Measurements from ENCODE around the gene GPS1. TPM values are rescaled to one million over a fixed set of nuclear protein-coding genes. Genes with fewer than 3 reads are reported as not detected.

GPS1 gene
- total RNA-seq, 1 experiment from 2014 or later, result 272 TPM

DNA sequence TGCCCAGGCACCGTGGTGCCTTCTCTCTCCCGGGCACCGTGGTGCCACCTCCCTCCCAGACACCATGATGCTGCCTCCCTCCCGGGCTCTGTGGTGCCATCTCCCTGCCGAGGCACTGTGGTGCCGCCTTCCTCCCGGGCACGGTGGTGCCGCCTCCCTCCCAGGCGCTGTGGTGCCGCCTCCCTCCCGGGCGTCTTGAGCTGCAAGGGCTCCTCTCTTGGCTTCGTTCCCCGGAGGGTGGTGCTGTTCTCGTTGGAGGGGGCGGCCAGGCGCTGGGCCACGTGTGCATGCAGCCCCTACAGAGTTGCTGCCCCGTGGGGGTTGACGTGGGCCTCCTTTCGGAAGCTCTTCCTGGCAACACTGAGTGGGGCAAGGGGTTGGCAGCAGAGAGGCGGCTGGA, 37.3 kb upstream of the GPS1 start:
- DNase-seq (ENCODE audit: low read depth), result no peak

- DNase-seq (ENCODE audit: low read depth), result no peak
Observed at GRCh38 chr17:82014971-82015310, 36.8 kb upstream of the GPS1 start.

DNA sequence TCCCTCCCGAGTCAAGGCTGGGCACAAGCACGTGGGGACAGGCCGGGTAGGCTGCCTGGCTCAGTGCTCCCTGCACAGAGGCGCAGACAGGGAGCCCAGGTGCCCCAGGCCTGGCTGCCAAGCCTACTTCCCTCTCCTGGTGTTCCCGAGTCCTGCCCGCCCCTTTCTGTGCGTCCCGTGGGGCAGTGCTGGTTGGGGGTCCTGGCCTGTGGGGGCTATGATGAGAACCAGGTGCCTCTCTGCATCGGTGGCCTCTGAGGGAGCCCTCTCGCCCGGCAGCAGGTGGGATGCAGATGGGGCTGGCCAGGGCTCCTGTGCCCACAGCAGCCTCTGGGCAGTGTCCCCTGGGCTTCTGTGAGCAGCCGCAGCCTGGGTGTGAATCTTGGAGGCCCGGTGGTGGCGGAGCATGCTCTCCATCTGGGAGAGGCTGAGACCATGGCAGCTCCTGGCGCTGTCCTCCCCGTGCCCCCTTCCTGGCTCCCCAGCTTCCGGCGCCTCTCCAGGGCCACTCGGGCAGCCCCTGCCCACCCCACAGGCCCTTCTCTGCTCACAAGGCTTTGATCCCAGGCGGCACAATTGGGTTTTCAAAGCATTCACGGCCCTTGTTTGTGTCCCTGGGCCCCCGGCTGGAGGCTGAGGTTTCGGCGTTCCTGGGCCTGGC, 36.3 kb upstream of the GPS1 start:
- no peak for DNase-seq (ENCODE audit: low read depth)

DNA sequence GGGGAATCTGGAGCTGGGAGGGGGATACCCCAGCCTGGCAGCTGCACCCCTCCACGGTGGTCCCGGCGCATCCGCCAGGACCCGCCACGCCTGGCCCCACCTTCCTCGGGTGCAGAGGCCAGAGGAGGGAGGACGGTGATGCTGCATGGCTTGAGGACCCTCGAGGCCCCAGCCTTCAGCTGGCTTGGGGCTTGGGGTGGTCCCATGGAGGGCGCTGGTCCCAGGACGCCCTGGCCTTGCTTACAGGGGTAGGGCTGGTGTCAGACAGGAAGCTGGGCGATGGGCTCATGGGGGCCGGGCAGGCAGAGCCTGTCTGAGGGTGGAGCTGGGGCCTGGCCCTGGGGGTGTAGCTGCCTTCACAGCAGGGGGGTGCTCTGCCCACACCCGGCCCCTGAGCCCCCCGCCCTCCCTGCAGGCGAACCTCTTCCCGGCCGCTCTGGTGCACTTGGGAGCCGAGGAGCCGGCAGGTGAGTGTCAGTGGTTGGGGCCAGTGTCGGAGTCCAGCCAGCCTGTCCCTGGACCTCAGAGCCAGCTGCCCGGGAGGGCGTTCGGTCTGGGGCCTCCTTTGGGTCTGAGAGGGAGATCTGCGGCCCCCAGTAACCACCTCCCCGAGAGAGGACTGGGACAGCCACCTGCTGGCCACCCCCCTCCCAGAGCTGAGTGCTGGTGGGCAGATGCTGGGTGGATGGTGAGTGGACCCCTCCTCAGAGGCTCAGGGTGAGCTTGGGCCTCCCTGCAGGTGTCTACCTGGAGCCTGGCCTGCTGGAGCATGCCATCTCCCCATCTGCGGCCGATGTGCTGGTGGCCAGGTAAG, 35.4 kb upstream of the GPS1 start:
- no peak for DNase-seq (ENCODE audit: low read depth)

- DNase-seq (ENCODE audit: low read depth), result no peak
Observed at GRCh38 chr17:82016875-82017459, 34.7 kb upstream of the GPS1 start.

- no peak for DNase-seq (ENCODE audit: low read depth)
Observed at GRCh38 chr17:82017612-82018151, 34.0 kb upstream of the GPS1 start.

DNA sequence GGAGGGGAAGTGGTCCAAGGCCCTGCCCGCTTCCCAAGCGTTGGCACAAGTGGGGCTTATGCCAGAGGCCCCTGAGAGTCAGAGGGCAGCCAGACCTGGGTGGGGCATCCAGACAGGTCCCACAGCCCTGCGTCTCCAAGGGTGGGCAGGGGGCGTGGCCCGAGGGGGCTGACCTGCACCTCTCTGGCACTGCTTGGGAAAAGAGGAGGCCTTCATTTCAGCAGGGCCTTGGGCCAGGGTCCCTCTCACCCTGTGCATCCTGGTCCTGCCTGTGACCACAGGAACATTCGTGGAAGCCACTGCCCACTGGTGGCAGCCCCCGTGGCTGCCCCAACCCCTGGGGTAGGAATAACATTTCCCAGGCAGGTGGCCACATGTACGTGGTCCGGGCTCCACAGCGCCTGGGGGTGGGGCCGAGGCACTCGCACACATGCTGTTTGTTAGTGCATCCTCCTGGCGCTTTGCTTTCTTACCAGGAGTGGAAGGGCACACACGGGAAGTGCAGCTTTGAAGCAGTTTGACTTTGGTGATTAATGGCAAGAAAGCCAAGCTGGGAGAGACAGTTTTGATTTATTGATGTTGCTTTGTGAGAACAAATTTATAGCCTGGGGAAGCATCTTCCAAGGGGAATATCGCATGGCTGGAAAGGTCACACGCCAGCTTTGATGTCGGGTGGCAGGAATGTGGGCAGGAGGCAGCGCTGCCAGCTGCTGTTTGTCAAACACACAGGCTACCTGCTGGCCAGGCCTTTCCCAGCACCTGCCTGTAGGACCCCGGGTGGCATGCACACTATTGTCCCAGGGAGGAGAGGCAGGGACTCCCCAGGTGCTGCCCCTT, 33.3 kb upstream of the GPS1 start:
- DNase-seq (ENCODE audit: low read depth), result no peak

GRCh38 chr17:82018989-82019689, 32.6 kb upstream of the GPS1 start:
- DNase-seq (ENCODE audit: low read depth), result no peak

GRCh38 chr17:82019690-82020571, 31.8 kb upstream of the GPS1 start:
- DNase-seq (ENCODE audit: low read depth), result no peak

DNA sequence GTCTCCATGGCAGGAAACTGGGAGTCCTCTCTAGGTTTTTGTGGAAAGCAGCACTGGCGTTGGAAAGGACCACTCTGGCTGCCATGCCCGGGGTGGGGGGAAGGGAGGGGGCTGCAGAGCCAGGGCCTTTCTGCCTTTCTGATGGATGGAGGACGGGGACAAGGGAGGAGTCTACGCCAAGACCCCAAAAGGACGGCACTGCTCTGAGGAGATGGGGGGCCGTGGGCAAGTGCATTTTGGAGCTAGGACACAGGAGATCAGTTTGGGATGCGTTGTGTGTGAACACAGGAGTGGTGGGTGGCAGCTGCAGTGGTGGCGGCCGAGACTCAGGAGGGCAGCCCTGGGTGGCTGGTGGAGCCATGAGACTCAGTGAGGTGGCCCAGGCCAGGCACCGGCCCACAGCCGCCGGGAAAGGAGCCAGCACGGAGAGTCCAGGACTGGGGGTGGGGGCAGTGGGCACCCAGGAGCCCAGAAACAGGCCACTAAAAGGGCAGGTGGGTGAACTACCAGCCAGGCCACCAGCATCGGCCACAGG, 31.1 kb upstream of the GPS1 start:
- no peak for DNase-seq (ENCODE audit: low read depth)

DNA sequence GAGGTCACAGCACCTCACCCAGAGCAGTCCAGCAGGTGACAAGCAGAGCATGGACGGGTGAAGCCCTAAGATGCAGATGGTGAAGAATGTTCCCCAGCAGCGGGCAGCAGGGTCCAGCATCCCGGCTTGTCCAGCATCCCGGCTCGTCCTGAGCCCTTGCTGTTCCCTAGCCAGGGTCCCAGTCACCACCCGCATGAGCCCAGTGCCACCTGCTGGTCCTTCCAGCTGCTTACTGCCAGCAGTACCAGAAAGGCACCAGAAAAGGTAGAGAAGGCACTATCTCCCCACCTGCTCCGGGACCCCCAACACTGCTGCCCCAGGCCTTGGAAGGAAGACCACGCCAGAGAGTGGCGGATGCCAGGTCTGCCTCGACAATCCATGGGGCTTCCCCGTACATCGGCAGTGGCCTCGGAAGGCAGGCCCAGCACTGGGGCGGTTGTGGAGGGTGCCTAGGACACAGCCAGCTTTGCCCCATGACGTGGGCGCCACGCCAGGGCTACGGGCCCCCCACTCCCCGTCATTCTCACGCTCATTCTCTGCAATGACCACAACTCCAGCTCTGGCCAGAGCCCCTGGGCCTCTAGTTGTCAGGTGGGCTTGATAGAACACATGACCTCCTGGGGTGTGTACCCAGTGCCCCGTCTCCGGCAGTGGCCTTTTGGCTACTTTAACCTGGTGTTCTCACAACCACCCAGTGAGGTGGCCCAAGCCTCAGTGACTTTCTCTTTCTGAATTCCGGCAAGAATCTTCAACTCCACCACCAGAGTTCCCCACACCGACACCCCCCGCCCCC, 30.4 kb upstream of the GPS1 start:
- DNase-seq (ENCODE audit: low read depth), result peak; percentile 74

DNA sequence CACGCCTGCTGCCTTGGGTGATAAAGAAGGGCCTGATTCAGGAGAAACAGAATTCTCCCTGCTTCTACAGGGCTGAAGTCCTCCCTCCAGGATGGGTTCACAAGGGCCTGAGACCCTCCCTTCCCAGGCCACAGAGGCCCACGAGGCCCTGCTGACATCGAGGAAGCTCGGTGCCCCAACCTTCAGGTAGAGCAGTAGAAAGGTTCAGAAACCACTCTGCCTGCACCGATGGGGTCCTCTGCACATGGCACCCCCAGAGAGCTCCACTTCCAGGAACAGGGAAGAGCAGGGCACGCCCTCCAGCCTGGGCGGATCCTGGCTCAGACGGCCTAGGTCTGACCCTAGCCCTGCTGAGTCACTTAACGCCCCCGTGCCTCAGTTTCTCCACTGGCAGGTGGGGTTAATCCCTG, 29.8 kb upstream of the GPS1 start:
- DNase-seq (ENCODE audit: low read depth), result no peak

DNA sequence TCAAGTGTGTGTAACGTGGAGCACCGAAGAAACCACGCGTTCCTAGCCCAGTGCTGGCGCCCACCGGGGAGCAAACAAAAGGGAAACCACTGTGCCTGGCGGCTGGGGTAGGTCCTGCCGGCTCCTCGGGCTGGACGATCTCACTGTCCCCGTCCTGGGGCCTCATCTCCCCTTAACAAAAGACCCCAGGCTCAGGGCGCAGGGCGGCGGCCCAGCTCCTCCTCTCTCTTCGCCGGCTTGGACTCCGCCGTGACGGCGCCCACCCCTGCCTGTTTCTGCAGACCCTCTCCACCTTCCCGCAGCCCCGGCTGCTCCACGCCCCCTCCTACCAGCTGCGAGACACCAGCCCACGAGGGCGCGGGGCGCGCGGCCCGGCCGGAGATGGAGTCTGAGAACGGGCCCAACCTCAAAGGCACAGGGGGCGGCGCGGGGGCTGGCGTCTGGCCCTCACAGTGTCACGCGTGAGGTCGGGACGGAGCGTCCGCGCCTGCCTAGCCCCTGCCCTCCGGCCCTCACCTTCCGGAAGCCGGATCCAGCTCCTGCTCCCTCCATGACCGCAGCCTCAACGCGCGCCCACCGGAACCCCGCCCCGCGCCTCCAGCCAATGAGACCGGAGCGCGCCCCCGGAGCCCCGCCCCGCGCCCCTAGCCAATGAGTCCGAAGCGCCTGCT, 29.3 kb upstream of the GPS1 start, which contains the start of gene CENPX:
Gene CENPX (minus strand): TSS at position 569 of the 671 bp plus-strand sequence. CDS start 17 bp downstream, at position 552.
- DNase-seq (ENCODE audit: low read depth), result no peak

DNA sequence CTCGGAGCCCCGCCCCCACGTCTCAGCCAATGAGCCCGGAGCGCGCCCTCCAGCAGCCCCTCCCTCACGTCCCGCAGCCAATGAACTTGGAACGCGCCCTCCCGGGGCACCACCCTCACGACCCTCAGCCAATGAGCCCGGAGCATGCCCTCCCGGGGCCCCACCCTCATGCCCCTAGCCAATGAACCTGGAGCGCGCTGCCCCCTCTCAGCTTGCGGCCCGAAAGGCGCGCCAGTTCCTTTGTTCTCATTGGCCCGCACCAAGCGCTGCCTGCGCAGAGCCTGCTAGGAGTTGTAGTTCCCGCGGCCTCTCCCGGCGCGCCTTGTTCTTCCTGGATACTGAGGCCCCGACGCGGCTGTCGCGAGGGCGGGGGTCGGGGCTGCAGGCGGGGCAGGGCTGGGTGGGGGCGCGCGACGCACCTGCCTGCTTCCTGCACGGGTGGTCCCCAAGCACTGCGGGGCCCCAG, 28.7 kb upstream of the GPS1 start, which contains the start of gene LRRC45:
Gene LRRC45 (plus strand): TSS at position 325 of the 466 bp plus-strand sequence. CDS start 339 bp downstream, outside the sequence.
- peak; percentile 99 for DNase-seq (ENCODE audit: low read depth)

- DNase-seq (ENCODE audit: low read depth), result no peak
Observed at GRCh38 chr17:82023447-82024241, 28.1 kb upstream of the GPS1 start.

DNA sequence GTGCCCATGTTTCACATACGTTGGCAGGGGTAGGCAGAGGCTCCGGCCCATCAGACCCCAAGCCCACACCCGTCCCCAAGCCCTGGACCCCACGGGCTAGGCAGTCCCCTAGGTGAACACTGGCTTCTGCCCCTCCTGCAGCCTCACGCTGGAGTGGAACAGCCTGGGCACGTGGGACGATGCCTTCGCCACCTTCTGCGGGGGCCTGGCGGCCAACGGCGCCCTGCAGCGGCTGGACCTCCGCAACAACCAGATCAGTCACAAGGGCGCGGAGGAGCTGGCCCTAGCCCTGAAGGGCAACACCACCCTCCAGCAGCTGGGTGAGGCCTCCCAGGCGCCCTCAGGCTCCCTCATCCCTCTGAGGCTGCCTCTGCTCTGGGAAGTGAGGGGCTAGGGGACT, 26.8 kb upstream of the GPS1 start:
- no peak for DNase-seq (ENCODE audit: low read depth)
